ENCODE measurements around the gene MEAF6. TPM values are rescaled to one million over a fixed set of nuclear protein-coding genes. Genes with fewer than 3 reads are reported as not detected.

MEAF6 gene
- total RNA-seq, 1 experiment from 2014 or later: 38.3 TPM

- no peak for TF ChIP-seq CTCF (IDR thresholded peaks at IDR 0.05; ENCODE audit: insufficient read depth in 1 of 2, low read depth in 1 of 2, low read length in 1 of 2, severe bottlenecking in 1 of 2, unreplicated experiment in 1 of 2)
- Mint-ChIP-seq H3K4me3 (ENCODE audit: unreplicated experiment) (no peak overlapping the region), H3K27ac (ENCODE audit: unreplicated experiment) (peak overlapping the region; percentile 35), H3K36me3 (ENCODE audit: insufficient read depth, unreplicated experiment) (peaks cover 15% of the 10 kb centered on the region), H3K4me1 (ENCODE audit: low read depth, unreplicated experiment) (no peaks in the 10 kb centered on the region), H3K27me3 (ENCODE audit: insufficient read depth, unreplicated experiment) (no peaks in the 10 kb centered on the region), H3K9me3 (ENCODE audit: unreplicated experiment) (no peaks in the 10 kb centered on the region)
- no TSS peak for BruUV-seq (replicated peaks)
- no peaks in the 10 kb centered on the region for H3K36me3 ChIP-seq (ENCODE audit: control insufficient read depth, insufficient read depth, low read length)
- H3K4me1 ChIP-seq: peaks cover 7% of the 10 kb centered on the region
- H3K27me3 ChIP-seq (replicated peaks; ENCODE audit: control insufficient read depth, insufficient read depth, low read length): no peaks in the 10 kb centered on the region
- no peak overlapping the region for H3K4me3 ChIP-seq (ENCODE audit: low read depth, low read length)
- ChIA-PET CTCF (interaction anchor here (1.0 to 1.4 kb wide), 2 partner anchors 26 to 30 kb away, joined by 3 to 6 read pairs; partner anchors contain the start of gene MEAF6), POLR2A (interaction anchor here (0.6 to 1.0 kb wide), 2 partner anchors 30 to 1034 kb away, joined by 4 to 5 read pairs; partner anchors contain the start of genes MEAF6 and OSCP1)
- intact Hi-C loops (cut with micrococcal nuclease; ENCODE audit: unreplicated experiment): no loop called here
- DNase-seq: no peak
- no peaks in the 10 kb centered on the region for H3K9me3 ChIP-seq
Measured at GRCh38 chr1:37484325-37485051, 30.1 kb downstream of the MEAF6 start.

- Mint-ChIP-seq H3K9me3 (ENCODE audit: unreplicated experiment) (no peaks in the 10 kb centered on the region), H3K27me3 (ENCODE audit: insufficient read depth, unreplicated experiment) (no peaks in the 10 kb centered on the region), H3K4me1 (ENCODE audit: low read depth, unreplicated experiment) (no peaks in the 10 kb centered on the region), H3K36me3 (ENCODE audit: insufficient read depth, unreplicated experiment) (peaks cover 16% of the 10 kb centered on the region), H3K27ac (ENCODE audit: unreplicated experiment) (peak overlapping the region; percentile 35), H3K4me3 (ENCODE audit: unreplicated experiment) (no peak overlapping the region)
- no TSS peak for BruUV-seq (replicated peaks)
- no peak for TF ChIP-seq CTCF (IDR thresholded peaks at IDR 0.05; ENCODE audit: insufficient read depth in 1 of 2, low read depth in 1 of 2, low read length in 1 of 2, severe bottlenecking in 1 of 2, unreplicated experiment in 1 of 2)
- Histone ChIP-seq H3K4me1 (peaks cover 14% of the 10 kb centered on the region), H3K4me3 (ENCODE audit: low read depth, low read length) (no peak overlapping the region), H3K27me3 (replicated peaks; ENCODE audit: control insufficient read depth, insufficient read depth, low read length) (no peaks in the 10 kb centered on the region), H3K9me3 (no peaks in the 10 kb centered on the region), H3K36me3 (ENCODE audit: control insufficient read depth, insufficient read depth, low read length) (no peaks in the 10 kb centered on the region)
- ChIA-PET POLR2A (interaction anchor here (0.6 kb wide), 1 partner anchor 1034 kb away, joined by 5 read pairs; the partner anchor contains the start of gene OSCP1), CTCF (interaction anchor here (1.4 kb wide), 1 partner anchor 31 kb away, joined by 6 read pairs; the partner anchor contains the start of gene MEAF6)
- no peak for DNase-seq
- intact Hi-C loops (cut with micrococcal nuclease; ENCODE audit: unreplicated experiment): no loop called here
Measured at GRCh38 chr1:37483785-37484184, 30.8 kb downstream of the MEAF6 start.

GRCh38 chr1:37482796-37483744, 31.5 kb downstream of the MEAF6 start:
- ChIA-PET CTCF (no interaction called here), POLR2A (no interaction called here)
- Mint-ChIP-seq H3K36me3 (ENCODE audit: insufficient read depth, unreplicated experiment) (peaks cover 16% of the 10 kb centered on the region), H3K4me1 (ENCODE audit: low read depth, unreplicated experiment) (no peaks in the 10 kb centered on the region), H3K9me3 (ENCODE audit: unreplicated experiment) (no peaks in the 10 kb centered on the region), H3K27me3 (ENCODE audit: insufficient read depth, unreplicated experiment) (no peaks in the 10 kb centered on the region), H3K4me3 (ENCODE audit: unreplicated experiment) (no peak overlapping the region), H3K27ac (ENCODE audit: unreplicated experiment) (no peak overlapping the region)
- H3K9me3 ChIP-seq: no peaks in the 10 kb centered on the region
- H3K36me3 ChIP-seq (ENCODE audit: control insufficient read depth, insufficient read depth, low read length): no peaks in the 10 kb centered on the region
- no peak overlapping the region for H3K4me3 ChIP-seq (ENCODE audit: low read depth, low read length)
- no peak for TF ChIP-seq CTCF (IDR thresholded peaks at IDR 0.05; ENCODE audit: insufficient read depth in 1 of 2, low read depth in 1 of 2, low read length in 1 of 2, severe bottlenecking in 1 of 2, unreplicated experiment in 1 of 2)
- no peak for DNase-seq
- no TSS peak for BruUV-seq (replicated peaks)
- intact Hi-C loops (cut with micrococcal nuclease; ENCODE audit: unreplicated experiment): no loop called here
- no peaks in the 10 kb centered on the region for H3K27me3 ChIP-seq (replicated peaks; ENCODE audit: control insufficient read depth, insufficient read depth, low read length)
- peaks cover 18% of the 10 kb centered on the region for H3K4me1 ChIP-seq

Data from Caco-2 (cell line).